ENCODE data around the gene RSPH10B. TPM values are rescaled to one million over a fixed set of nuclear protein-coding genes. Genes with fewer than 3 reads are reported as not detected.

RSPH10B gene
- total and polyA plus RNA-seq, 10 of the 15 experiments (the other 5 are each of a cell fraction or from before 2014, with no cell fraction given): 0.03 TPM; not detected in 9

DNA sequence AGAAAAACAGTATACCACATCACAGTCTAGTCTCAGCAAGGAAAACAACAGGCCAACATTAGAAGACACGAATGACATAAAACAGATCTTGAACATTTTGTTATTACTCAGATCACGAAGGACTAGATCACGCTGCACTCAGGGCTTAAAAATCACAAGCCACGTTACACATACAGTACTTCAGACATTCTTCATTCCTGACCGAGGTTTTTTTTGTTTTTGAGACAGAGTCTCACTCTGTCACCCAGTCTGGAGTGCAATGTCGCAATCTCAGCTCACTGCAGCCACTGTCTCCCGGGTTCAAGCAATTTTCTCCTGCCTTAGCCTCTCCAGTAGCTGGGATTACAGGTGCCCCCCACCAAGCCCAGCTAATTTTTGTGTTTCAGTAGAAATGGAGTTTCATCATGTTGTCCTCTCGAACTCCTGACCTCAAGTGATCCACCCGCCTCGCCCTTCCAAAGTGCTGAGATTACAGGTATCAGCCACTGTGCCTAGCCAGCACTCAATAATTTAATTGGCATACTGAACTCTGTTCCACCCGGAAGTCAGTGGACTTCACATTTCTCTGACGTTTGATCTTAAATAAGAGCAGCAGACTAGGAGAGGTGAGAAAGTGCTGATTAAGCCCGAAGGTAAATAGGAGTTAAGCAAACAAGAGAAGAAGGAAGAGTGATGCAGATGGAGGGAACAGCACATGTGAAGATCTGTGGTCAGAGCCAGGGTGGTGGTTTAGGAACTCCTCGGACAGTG is 42.0 kb upstream of the RSPH10B start:
- ChIA-PET POLR2A (interaction anchor here (0.6 kb wide), 1 partner anchor 316 kb away, joined by 3 read pairs; no protein-coding TSS in a partner anchor), CTCF (interaction anchor here (1.1 to 1.3 kb wide), 2 partner anchors 15 to 45 kb away, joined by 3 to 4 read pairs; no protein-coding TSS in a partner anchor), RAD21 (ENCODE audit: unreplicated experiment) (no interaction called here), SMC1A (ENCODE audit: uncharacterized antibody, unreplicated experiment) (interaction anchor here (0.6 kb wide), 1 partner anchor 59 kb away, joined by 3 read pairs; no protein-coding TSS in a partner anchor)
- no peak for FAIRE-seq
- no peak overlapping the region for H3K4me2 ChIP-seq (ENCODE audit: control insufficient read depth, insufficient read depth)
- no peak overlapping the region for H3K9ac ChIP-seq (ENCODE audit: control insufficient read depth, insufficient read depth, low read length)
- WGBS (ENCODE audit: insufficient coverage, insufficient replicate concordance, low lambda C conversion rate, missing lambda C conversion rate): 45% methylated on average over 14 of the region's 14 CpGs
- no peak overlapping the region for H2AFZ ChIP-seq (ENCODE audit: control insufficient read depth, low read depth, low read length)
- peaks cover 15% of the 10 kb centered on the region for H3K4me1 ChIP-seq (ENCODE audit: control insufficient read depth, insufficient read depth, low read length)
- in situ Hi-C loops (cut with MboI) (no loop called here), intact Hi-C loops (cut with micrococcal nuclease; ENCODE audit: unreplicated experiment) (no loop called here)
- H3K27me3 ChIP-seq (replicated peaks in 1 of 2; ENCODE audit: control insufficient read depth in 2 of 2, insufficient read depth in 2 of 2, low read length in 1 of 2): no peaks in the 10 kb centered on the region
- BruUV-seq (replicated peaks): no TSS peak
- H3K4me3 ChIP-seq: no peak overlapping the region
- no peak for TF ChIP-seq SIN3A (IDR thresholded peaks at IDR 0.05; ENCODE audit: low read depth, low read length)
- TF ChIP-seq POLR2A (IDR thresholded peaks at IDR 0.05; ENCODE audit: low read depth, low read length): no peak
- TF ChIP-seq, protein P1, sequence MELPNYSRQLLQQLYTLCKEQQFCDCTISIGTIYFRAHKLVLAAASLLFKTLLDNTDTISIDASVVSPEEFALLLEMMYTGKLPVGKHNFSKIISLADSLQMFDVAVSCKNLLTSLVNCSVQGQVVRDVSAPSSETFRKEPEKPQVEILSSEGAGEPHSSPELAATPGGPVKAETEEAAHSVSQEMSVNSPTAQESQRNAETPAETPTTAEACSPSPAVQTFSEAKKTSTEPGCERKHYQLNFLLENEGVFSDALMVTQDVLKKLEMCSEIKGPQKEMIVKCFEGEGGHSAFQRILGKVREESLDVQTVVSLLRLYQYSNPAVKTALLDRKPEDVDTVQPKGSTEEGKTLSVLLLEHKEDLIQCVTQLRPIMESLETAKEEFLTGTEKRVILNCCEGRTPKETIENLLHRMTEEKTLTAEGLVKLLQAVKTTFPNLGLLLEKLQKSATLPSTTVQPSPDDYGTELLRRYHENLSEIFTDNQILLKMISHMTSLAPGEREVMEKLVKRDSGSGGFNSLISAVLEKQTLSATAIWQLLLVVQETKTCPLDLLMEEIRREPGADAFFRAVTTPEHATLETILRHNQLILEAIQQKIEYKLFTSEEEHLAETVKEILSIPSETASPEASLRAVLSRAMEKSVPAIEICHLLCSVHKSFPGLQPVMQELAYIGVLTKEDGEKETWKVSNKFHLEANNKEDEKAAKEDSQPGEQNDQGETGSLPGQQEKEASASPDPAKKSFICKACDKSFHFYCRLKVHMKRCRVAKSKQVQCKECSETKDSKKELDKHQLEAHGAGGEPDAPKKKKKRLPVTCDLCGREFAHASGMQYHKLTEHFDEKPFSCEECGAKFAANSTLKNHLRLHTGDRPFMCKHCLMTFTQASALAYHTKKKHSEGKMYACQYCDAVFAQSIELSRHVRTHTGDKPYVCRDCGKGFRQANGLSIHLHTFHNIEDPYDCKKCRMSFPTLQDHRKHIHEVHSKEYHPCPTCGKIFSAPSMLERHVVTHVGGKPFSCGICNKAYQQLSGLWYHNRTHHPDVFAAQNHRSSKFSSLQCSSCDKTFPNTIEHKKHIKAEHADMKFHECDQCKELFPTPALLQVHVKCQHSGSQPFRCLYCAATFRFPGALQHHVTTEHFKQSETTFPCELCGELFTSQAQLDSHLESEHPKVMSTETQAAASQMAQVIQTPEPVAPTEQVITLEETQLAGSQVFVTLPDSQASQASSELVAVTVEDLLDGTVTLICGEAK (IDR thresholded peaks at IDR 0.05; ENCODE audit: borderline replicate concordance): no peak
- no peak for TF ChIP-seq SUPT20H (IDR thresholded peaks at IDR 0.05; ENCODE audit: borderline replicate concordance, control insufficient read depth, low read depth, low read length)
- TF ChIP-seq RAD21 (IDR thresholded peaks at IDR 0.05; ENCODE audit: insufficient read depth, low read depth, low read length): no peak
- no peak for TF ChIP-seq RFX5 (IDR thresholded peaks at IDR 0.05; ENCODE audit: low read depth, low read length)
- TF ChIP-seq POLR2AphosphoS2 (IDR thresholded peaks at IDR 0.05; ENCODE audit: low read depth, low read length): no peak
- TF ChIP-seq GATAD2B (conservative IDR thresholded peaks at IDR 0.05; ENCODE audit: low read depth): no peak
- no peak for TF ChIP-seq BMI1 (IDR thresholded peaks at IDR 0.05; ENCODE audit: borderline replicate concordance)
- no peak for TF ChIP-seq ZNF622 (IDR thresholded peaks at IDR 0.05)
- TF ChIP-seq MTA3 (IDR thresholded peaks at IDR 0.05; ENCODE audit: borderline replicate concordance, low read length): no peak
- TF ChIP-seq ZBED1 (IDR thresholded peaks at IDR 0.05; ENCODE audit: borderline replicate concordance): no peak
- no peak for TF ChIP-seq KAT2A (conservative IDR thresholded peaks at IDR 0.05; ENCODE audit: control insufficient read depth, low read depth, low read length)
- no peak for TF ChIP-seq ZNF274 (IDR thresholded peaks at IDR 0.05; ENCODE audit: insufficient read depth, insufficient read length)
- TF ChIP-seq LARP7 (IDR thresholded peaks at IDR 0.05): no peak
- no peak overlapping the region for H3K27ac ChIP-seq (ENCODE audit: control insufficient read depth, insufficient read depth)
- DNase-seq (ENCODE audit: low read depth, low spot score): no peak
- ATAC-seq: no peak
- H4K20me1 ChIP-seq (ENCODE audit: control insufficient read depth, insufficient read depth): no peaks in the 10 kb centered on the region
- H3K9me3 ChIP-seq (replicated peaks; ENCODE audit: control insufficient read depth, insufficient read depth, low read length): 0 out of 3 replicates have a peak, but pooled peaks cover 2% of the 10 kb centered on the region
- peaks cover 35% of the 10 kb centered on the region for H3K79me2 ChIP-seq (ENCODE audit: control insufficient read depth, insufficient read depth, low read length)
- H3K36me3 ChIP-seq (ENCODE audit: control insufficient read depth in 2 of 2, insufficient read depth in 2 of 2, low read length in 1 of 2): peaks cover 3 to 4% of the 10 kb centered on the region in 2 experiments; a peak in 3 of 4 replicates

Measured in GM12878 (cell line).